Astrocyte of the spinal cord (primary cell): ENCODE measurements around the gene SETDB1.

ENCODE experiments used
- DNase-seq: peaks from one replicate; pipeline ENCODE4 v3.0.0; 2011; ENCODE audit warnings: low read depth, low spot score
- H3K4me3 ChIP-seq: 2 replicates; pipeline ENCODE4 v1.5.1; 2011; ENCODE audit warnings: low read depth, mild to moderate bottlenecking, low read length, moderate library complexity
- CTCF ChIP-seq: IDR thresholded peaks from 2 replicates; pipeline ENCODE4 v1.5.1; 2012; ENCODE audit warnings: low read depth, mild to moderate bottlenecking, low read length, inconsistent platforms
- in situ Hi-C: cut with HindIII; loops from 2 replicates; pipeline ENCODE4 v1.10.0; 2017; ENCODE audit warnings: low sequenced_read_pairs

SETDB1 gene

GRCh38 chr1:150999051-150999674 is 73.0 kb downstream of the SETDB1 start:
- no peak overlapping the region for H3K4me3 ChIP-seq
- no peak for TF ChIP-seq CTCF
- peak; percentile 84 for DNase-seq
- in situ Hi-C loops = no loop called here

DNA sequence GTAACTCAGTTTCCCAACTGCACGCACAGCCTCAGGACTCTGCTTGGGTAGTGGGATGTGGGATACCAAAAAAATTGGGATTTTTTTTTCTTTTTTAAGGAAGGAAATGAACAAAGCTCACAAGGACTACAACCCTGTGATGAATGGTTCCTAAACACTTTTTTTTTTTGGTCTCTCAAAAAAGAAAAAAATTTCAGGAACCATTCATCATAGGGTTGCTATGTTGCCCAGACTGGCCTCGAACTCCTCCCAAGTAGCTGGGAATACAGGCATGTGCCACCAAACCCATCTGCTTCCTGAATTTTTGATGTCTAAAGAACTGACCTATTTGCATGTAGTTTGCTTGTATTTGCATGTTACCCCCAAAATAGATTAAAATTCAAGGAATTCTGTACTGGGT is 73.8 kb downstream of the SETDB1 start:
- DNase-seq = no peak
- no peak for TF ChIP-seq CTCF
- in situ Hi-C loops = no loop called here
- H3K4me3 ChIP-seq = no peak overlapping the region

- no peak for DNase-seq
- in situ Hi-C loops = no loop called here
- H3K4me3 ChIP-seq = no peak overlapping the region
- TF ChIP-seq CTCF = no peak
Observed at GRCh38 chr1:151000408-151000807, 74.2 kb downstream of the SETDB1 start.

GRCh38 chr1:151001602-151002001 is 75.4 kb downstream of the SETDB1 start:
- DNase-seq = no peak

DNA sequence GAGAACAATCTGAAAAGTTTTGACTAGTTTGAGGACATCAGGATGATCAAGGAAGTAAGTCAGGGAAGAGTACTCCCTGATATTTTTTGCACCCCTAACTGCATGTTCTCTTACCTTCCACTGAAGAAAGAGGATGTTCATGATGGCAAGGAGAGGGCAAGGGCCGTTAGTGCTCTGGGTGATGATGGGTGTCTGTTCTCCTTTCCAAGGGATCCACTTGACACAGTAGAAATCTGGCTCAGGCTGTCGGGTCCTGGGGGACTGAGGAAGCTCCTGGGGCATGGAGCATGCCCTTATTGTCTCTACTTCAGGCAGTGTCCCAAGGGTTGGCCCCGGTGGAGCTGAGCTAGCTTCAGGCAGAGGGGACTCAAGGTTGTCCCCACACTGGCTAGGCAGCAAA is 75.9 kb downstream of the SETDB1 start:
- in situ Hi-C loops = no loop called here
- no peak for DNase-seq
- H3K4me3 ChIP-seq = no peak overlapping the region
- no peak for TF ChIP-seq CTCF

More at GRCh38 chr1:151001602-151002001, 75.4 kb downstream of the SETDB1 start:
- TF ChIP-seq CTCF = no peak
- no peak overlapping the region for H3K4me3 ChIP-seq
- in situ Hi-C loops = no loop called here

- no peak for DNase-seq
- no peak overlapping the region for H3K4me3 ChIP-seq
- in situ Hi-C loops = no loop called here
- TF ChIP-seq CTCF = no peak
Observed at GRCh38 chr1:151002611-151003010, 76.4 kb downstream of the SETDB1 start.
